Activated naive CD4-positive, alpha-beta T cell (primary cell): Measurements from ENCODE around the gene SLC16A9.

ENCODE experiments used
- DNase-seq, 4 experiments: peaks; one replicate each; lab custom pipeline; 2025; lab: John Stamatoyannopoulos, UW

Gene SLC16A9

DNA sequence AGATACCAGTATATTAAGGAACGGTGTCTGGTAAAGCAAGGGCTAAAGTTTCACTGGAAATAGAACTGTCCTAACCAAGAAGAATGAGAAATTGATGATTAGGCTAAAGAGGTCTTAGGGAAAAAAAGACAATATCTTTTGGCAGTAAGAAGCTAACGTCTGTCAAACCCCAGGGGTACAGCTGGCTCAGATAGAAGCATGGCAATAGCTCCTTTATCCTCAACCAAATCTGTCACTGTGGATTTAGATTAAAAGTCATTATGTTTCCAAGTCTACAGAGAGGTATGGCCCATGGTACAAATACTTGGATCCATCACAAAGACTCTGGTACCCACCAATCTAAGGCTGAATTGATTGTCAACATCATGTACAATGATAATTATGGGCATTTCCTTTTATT lies 8.6 kb upstream of the SLC16A9 start:
- no peak for DNase-seq

DNA sequence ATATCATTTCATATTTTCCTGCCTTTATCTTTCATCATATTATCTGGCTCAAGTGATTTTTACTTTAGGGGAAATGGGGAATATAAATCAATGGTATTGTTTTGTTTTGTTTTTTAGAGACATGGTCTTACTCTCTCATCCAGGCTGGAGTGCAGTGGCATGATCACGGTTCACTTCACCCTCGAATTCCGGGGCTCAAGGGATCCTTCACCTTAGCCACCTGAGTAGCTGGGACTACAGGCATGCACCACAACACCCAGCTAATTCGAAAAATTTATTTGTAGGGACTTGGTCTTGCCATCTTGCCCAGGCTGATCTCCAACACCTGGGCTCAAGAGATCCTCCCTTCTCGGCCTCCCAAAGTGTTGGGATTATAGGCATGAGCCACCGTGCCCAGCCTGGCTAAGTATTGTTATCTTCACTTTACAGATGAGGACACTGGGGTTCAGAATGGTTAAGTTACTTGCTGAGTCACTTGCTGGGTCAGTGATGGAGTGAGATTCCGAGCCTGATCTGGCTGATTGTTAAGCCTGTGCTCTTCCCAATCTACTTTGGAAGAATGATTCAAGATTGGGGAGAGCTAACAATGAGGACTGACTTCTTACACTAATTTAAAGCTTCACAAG lies 3.7 kb upstream of the SLC16A9 start:
- DNase-seq, result no peak

DNA sequence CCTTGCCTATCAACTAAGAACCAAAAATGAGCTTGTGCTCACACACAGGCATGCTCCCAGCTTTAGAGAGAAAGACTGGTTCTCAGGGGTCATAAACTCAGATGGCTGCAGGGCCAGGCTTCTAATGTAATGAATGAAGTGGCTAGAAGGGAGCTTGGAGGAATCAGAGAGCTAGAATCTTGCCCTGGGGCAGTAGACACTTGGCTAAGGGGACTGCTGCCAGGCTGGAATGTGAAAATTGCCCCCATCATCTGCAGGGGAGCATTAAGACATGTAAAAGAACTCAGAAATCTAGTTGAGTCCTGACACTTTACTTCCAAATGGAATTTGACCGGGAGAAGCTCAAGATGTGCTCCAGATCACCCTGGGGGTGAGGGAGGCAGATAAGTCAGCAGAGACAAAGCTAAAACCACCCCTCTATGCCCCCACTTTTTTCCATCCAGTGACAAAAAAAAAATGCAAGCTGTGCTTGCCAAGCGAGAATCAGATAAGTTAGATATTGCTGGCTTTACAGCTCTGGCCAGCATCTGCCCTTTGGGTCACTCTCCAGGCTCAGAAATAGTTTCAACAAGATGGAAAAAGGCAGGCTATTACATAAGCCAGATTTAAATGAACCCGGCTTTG lies 2.3 kb upstream of the SLC16A9 start:
- DNase-seq, result no peak

DNA sequence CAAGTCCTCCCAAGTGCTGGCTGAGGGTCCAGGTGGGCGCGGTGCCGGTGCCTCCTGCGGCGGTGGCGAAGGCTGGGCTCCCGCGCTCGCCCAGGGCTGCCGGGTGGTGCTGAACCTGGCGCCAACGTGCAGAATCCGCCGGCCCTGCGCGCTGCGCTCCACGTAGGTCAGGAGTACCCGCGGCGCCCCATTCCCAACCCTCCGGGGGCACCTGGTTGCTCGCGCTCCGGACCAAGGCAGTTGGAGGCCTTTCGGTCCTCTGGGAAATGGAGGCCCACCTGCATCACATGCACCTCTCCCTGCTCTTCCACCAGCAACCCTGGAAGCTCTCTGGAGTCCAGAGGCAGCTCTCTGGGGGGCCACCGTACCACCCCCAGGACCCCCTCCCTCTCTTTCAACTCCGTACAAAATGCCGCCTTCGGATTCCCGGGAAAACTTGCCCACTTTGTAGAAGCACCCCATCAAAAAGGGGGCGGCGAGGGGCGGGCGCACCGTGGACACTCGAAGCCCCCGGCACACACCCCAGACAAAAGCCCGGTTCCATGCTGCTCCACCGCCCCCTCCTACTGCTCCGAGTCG lies 745 bp downstream of the SLC16A9 start:
- no peak for DNase-seq

DNA sequence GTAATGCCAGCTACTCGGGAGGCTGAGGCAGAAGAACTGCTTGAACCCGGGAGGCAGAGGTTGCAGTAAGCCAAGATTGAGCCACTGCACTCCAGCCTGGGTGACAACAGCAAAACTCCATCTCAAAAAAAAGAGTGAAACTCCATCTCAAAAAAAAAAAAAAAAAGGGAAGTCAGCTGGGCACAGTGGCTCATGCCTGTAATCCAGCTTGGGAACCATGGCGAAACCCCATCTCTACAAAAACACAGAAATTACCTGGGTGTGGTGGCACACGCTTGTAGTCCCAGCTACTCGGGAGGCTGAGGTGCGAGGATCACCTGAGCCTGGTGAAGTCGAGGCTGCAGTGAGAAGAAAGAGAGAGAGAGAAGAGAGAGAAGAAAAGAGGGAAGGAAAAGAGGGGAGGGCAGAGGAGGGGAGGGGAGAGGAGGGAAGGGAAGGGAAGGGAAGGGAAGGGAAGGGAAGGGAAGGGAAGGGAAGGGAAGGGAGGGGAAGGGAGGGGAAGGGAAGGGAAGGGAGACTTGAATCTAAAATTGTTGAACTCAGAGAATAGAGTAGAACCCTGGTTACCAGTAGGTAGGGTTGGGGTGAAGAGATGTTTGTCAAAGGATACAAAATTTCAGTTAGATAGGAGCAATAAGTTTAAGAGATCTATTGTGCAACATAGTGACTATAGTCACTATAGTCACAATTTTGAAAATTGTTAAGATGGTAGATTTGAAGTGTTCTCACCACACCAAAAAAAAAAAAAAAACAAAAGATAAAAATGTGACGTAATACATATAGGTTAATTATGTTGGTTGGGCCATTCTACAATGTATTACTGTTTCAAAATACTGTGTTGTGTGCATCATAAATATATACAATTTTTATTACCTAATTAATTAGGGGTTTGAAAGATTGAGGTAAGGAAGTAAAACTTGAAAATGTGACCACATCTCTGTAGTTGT lies 2.5 kb downstream of the SLC16A9 start:
- no peak for DNase-seq

DNA sequence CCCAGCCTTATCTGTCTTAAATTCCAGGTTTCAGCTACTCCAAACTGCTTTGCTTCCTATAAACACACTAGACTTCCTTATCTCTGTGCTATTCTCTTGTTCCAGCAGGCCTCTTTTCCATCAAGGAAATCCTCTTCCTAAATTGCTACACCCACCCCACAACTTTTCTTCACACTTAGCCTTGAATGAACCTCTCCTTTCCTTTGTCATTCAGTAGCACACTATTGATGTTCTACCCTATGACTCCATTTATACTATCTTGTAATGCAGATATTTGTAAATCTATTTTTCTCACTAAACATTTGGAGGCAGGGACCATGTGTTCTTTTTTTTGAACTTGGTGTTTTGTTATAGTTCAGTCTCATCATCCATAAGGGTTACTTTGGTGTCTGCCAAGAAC lies 3.7 kb downstream of the SLC16A9 start:
- DNase-seq, result no peak

DNA sequence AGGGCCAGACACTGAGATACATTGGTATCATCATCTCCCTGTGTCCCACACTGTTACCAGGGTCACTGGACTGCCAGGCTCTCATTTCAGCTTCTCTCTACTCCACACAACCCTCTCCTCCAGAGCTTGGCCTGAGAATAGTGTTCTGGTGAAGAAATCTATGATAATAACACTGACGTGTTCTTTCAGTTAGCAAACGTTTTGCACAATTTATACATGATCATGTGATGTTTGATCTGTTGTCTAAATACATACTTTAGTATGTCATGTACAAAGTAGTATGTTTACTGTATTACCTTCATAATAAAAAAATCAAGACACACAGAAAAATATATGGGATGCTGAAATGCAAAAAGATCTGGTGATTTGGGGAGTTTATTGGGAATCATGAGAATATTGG lies 5.0 kb downstream of the SLC16A9 start:
- no peak for DNase-seq

DNA sequence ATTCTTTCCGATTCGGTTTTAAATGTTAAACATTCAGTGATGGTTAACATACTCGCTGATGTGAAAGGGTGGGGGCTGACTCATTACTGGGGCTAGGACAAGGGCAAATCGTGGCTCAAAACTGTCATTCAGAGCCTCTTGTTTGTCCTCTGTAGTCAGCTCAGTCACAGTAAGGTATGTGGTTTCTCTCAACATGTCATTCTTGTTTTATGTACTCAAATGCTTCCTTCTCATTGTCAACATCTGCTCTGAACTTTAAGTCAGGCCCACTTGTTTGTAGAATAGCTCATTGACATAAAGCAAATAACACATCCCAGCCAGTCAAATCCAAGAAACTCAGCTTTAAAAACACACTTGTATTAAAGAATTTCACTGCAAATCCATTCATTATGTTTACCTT lies 7.3 kb downstream of the SLC16A9 start:
- DNase-seq, result no peak

DNA sequence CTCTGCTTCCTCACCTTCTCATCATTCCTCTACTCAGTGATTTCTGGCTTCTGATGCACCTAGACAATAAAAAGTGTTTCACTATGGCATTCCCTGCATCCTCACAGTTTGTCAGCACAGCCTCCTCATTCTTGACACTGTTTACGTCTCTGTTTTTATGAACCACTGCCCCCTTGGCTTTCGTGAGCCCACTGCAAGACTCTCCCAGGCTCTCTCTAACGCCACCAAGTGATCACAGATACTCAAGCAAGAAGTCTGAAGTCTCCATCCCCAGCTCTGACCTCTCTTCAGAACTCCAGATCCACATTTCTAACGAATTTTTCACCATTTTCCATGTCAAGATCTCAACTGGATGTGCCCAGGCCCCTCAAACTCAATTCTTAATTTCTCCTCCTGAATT lies 8.9 kb downstream of the SLC16A9 start:
- DNase-seq, result no peak

DNA sequence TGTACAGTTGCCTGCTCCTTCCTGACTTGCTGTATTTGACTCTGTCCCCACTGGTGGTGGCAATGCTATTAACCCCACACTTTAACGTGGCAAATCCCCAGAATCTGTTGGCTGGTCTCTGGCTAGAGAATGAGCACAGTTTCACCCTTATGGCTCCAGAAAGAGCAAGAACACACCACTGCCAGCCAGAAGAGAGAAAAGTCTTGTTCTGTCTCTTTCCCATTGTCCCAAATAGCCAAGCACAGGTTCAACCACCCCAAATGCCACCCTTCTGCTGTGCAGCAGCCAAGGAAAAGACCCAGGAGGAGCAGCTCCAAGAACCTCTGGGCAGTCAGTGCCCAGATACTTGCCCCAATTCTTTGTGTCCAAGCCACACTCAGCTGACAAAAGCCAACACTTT lies 11.3 kb downstream of the SLC16A9 start:
- DNase-seq, result no peak

DNA sequence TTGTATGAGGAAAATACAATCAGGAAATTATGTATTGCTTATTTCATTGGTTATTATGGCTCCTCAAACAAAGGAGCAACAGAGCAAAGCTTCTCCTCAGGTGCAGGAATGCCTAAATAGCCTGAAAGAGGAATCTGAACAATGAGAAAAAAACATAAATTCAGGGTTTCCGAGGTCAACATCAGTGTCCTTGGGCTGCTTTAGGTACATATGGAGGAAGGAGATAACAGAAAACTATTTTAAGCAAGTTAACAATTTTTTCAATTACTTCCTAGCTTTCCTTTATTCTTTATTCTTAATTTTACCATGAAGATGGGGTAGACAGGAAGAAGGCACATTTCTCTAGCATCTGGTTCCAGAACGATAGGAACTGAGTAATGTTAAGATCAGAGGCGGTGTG lies 14.0 kb downstream of the SLC16A9 start:
- DNase-seq, result no peak

DNA sequence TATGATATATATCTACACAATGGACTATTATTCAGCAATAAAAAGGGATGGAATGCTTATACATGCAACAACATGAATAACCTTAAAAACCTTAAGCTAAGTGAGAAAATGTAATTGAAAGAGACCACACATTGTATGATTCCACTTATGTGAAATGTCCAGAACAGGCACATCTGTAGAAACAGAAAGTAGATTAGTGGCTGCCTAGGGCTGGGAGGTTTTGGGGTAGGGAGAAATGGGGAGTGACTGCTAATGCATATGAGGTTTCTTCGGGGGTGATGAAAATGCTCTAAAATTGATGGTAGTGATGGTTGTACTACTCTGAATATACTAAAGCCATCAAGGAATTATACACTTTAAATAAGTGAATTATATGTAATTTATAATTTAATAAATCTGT lies 14.7 kb downstream of the SLC16A9 start:
- no peak for DNase-seq

DNA sequence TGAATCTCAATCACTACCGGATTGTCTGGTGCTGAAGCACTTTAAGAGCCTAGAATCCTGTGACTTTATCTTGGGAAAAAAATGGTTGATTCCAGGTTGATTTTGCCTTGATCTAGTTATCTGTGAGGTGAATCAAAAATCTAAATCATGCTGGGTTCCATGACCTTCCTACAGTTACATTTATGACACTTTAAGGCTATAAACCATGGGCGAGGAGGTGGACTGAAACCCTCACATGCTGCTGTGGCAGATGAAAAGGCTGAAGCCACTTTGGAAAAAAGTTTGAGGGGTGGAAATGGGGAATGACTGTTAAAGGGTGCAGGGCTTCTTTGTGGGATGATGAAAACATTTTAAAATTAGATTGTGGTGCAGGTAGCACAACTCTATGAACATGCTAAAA lies 17.5 kb downstream of the SLC16A9 start:
- DNase-seq, result no peak

DNA sequence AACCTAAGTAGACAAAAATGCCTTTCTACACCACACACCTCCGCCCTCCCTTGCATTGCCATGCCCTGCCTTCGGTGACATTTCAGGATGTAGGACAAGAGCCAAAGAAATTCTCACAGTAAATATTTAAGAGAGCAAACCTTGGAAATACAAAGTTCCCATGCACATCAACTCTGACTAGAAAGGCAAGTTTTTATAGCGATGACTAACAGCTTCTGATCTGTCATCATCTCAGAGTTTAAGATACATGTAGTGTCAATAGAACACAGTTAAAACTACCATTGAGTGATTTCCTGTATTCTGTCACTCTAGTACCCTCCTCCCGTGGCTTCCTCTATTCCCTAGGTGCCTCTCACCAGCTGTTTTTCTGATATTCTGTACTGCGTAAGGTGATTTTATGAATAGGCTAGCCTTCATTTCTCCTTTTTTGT lies 20.7 kb downstream of the SLC16A9 start:
- no peak for DNase-seq

DNA sequence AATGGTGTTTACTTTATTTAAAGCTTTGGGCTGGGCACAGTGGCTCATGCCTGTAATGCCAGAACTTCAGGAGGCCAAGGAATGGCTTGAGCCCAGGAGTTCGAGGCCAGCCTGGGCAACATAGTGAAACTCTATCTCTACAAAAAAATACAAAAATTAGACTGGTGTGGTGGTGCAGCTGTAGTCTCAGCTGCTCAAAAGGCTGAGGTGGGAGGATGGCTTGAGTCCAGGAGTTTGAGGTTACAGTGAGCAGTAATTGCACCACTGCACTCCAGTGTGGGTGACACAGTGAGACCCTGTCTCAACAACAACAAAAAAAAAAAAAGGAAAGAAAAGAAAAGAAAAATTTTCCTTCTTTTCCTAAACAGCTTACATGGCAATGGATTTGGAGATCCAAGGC lies 22.0 kb downstream of the SLC16A9 start:
- DNase-seq, result no peak

DNA sequence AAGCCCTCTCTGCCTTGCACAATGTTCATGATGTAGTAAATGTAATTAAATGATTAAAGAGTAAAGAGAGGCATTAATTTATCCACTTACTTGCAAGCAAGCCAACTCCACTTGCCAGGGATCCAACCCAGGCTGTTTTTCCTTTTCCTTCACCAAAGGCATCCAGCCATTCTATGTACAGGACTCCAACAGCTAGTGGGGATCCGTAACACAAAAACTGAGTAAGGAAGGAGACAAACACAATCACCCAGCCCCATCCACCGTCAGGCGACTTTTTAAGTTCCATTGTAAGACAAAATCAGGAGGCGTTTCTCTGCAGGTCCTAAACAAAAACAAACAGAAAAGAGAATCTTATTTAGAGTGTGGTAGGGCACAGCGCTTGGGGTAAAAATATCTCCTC lies 25.6 kb downstream of the SLC16A9 start:
- DNase-seq, result no peak

DNA sequence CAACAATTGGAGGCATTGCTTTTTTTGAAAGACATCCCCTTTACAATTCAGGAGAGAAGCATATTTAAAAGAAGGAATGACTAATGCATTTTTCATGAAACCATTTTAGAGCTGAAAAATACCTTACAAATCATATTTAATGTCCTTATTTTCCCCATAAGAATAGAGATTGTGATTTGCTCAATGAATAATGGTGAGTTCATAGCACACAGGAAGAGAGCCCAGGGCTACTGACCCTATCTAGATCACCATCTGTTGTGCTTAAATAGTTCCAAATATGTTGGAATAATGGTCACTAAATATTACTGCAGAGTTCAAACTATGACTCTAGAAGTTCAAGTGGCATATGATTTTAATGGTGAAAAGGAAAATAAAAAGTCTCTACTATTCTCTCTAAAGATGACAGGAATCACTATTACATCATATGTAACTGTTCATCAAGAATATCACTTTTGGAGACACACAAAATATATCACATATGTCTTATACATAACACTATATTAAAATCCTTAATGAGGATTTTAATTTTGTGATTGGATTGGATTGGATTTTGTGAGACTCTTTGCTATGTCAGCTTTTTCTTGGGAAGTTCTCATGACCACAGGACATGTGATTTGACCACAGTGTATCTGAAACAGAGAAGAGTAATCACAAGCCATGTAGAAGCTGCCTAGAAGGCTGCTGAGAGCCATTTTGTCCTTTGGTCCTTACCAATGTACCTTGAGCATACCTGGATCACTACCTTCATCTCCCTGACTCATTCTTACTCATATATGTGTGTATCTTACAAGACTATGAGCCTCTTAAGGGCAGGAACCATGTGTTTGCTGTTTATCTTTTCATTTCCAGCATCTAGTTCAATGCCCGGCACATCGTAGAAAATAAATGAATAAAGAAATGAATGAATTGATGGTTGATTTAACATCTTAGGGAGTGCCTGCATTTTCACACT lies 26.4 kb downstream of the SLC16A9 start:
- no peak for DNase-seq

DNA sequence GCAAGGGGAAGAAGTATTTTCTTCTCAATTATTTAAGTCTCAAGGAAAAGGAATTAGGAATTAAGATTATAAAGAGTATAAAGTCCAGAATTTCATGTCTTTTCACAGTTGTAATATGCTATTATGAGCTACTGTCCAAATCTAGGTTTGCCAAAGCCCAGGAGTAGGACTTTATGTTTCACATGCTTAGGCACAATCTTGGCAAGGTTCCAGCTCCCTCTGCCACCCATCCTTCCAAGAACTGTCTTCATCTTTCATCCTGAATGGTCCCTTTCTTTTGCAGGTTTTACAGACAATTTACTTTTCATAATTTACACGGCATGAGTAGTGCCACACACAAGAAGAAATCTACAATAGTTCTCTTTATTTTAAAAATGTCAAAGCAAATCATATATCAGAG lies 29.5 kb downstream of the SLC16A9 start:
- DNase-seq, result no peak

DNA sequence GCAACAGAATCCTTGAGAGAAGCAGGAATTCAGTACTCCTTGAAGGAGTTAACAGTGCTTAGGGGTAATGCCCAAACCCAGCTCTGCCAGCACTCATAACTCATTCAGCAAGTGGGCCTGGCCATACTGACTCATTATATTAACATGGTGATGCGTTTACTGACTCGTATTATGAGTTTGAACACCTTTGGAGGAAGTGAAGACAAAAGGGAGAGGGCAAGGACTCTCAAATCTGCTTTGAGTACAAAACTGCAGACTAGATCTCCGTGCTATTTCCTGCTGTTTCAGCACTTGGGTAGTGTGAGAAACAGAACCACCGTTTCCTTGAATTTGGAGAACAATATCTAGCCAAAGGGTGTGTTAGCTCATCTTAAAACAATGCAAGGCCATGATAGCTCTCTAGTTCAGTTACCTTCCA lies 30.8 kb downstream of the SLC16A9 start:
- DNase-seq, result no peak

DNA sequence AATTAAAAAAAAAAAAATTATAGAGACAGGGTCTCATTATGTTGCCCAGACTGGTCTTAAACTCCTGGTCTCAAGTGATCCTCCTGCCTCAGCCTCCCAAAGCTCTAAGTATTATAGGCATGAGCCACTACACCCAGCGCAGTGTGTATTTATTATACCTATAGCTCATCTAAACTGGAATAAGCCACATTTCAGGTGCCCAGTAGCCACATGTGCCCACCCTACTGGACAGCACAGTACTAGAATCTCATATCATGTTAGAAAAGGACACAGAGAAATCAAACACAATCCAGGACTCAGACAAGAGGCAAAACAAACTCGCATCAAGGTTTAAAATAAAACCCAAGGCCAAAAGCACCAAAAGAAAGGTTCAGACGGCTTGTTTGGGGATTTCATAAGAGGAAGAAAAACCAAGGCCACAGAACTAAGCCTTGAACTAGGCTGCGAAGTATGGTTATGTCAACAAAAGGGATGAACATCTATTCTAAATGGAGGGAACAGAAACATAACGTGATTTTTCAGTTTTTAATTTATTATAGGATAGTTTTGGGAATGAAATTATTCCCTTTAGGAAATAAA lies 32.3 kb downstream of the SLC16A9 start:
- DNase-seq, result no peak

DNA sequence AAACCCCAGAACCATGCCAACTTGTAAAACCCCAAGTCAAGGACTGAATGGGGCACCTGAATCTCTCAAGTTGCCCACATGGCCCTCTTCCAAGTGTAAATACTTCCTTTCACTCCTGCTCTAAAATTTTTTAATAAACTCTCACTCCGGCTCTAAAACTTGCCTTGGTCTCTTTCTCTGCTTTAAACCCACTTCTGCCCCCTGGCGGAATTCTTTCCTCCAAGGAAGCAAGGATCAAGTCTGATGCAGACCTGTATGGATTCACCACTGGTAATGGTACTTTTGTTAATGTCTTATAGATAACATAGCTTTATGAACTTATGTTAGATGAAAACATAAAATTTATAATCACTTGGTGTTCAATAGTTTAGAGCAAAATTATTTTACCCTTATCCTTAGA lies 33.8 kb downstream of the SLC16A9 start:
- no peak for DNase-seq
